Heart right ventricle (tissue), 16 donors: ENCODE measurements around the gene NLRP1. TPM values are rescaled to one million over a fixed set of nuclear protein-coding genes. Genes with fewer than 3 reads are reported as not detected.
A peak's percentile ranks its signal among the peaks of the same experiment; 100 is the strongest.

Experiments
- ATAC-seq, 8 donors: fragments of 200-7000 bp; cut with Tn5 transposase; one replicate each; pipeline ENCODE4 v1.9.1; 2020; ENCODE audit warnings: mild to moderate bottlenecking in 8 of 8, moderate library complexity in 8 of 8, moderate number of reproducible peaks in 1 of 8
- DNase-seq, 2 donors: peaks; one replicate each; pipeline ENCODE4 v3.0.0-alpha.2; 2020
- H3K27ac ChIP-seq, 10 donors: fragments of 200-600 bp; sonication (generic) in 2 of 10; one replicate each; pipeline versions ENCODE4 v1.5.0 to v1.8.0; 2020 to 2022; ENCODE audit warnings: mild to moderate bottlenecking in 3 of 10
- H3K27me3 ChIP-seq, 7 donors: fragments of 200-600 bp; one replicate each; pipeline ENCODE4 v1.8.0; 2021 to 2022; ENCODE audit warnings: mild to moderate bottlenecking in 2 of 7
- H3K36me3 ChIP-seq, 9 donors: fragments of 200-600 bp; sonication (generic) in 1 of 9; one replicate each; pipeline versions ENCODE4 v1.5.0 to v1.8.0; 2020 to 2022; ENCODE audit warnings: mild to moderate bottlenecking in 2 of 9
- H3K4me1 ChIP-seq, 9 donors: fragments of 200-600 bp; sonication (generic) in 1 of 9; one replicate each; pipeline versions ENCODE4 v1.5.0 to v1.8.0; 2020 to 2022; ENCODE audit warnings: mild to moderate bottlenecking in 4 of 9
- H3K4me3 ChIP-seq, 10 donors: fragments of 200-600 bp; sonication (generic) in 2 of 10; one replicate each; pipeline versions ENCODE4 v1.5.0 to v1.8.0; 2020 to 2022; ENCODE audit warnings: mild to moderate bottlenecking in 7 of 10, moderate library complexity in 2 of 10
- H3K9me3 ChIP-seq, 11 donors: fragments of 200-600 bp in 10 of 11; sonication (generic) in 2 of 11; one replicate each; pipeline versions ENCODE4 v1.5.0 to v1.8.0; 2013 to 2022; ENCODE audit warnings: mild to moderate bottlenecking in 2 of 11, control low read depth in 1 of 11, moderate library complexity in 1 of 11
- WGBS, 2 donors: extraction: QIAGEN DNeasy Blood & Tissue Kit; methylation state at CpG; one replicate each; pipeline ENCODE4 v1.1.7; 2013; ENCODE audit warnings: inconsistent platforms in 1 of 2; 5-methylcytosine and 5-hydroxymethylcytosine counted together
- intact Hi-C, 10 donors: fragments of 100-400 bp; cut with DNase I; formaldehyde crosslinking; loops; one replicate each; pipeline versions ENCODE4 v1.11.1 to v1.14.2; 2022
- polyA plus RNA-seq, 2 donors: library from polyadenylated mRNA; stranded (reverse); fragments of 200-250 nt; gene quantifications; one replicate each; pipeline ENCODE4 v1.2.3, GENCODE V29; 2013
- total RNA-seq, 10 donors: library from RNA; stranded (reverse); fragmentation: NEBNext Ultra II Directional in 3 of 10; extraction: Animal tissue kit (Norgen Biotek cat#: 25700) in 3 of 10; gene quantifications; one replicate each; pipeline versions ENCODE4 v1.2.1 to v1.2.4, GENCODE V29; 2021 to 2023
- TF ChIP-seq, protein P1 (sequence below), 9 donors: fragments of 200-600 bp; sonication (generic) in 2 of 9; IDR thresholded peaks; one replicate each; pipeline versions ENCODE4 v1.5.0 to v1.8.0; 2021 to 2022; ENCODE audit warnings: antibody characterized with exemption in 9 of 9, mild to moderate bottlenecking in 5 of 9, moderate library complexity in 1 of 9
- donor health status: Arrhythmogenic right ventricular cardiomyopathy.
- donor health status: ischemic (EF 13 %, LVEDD 7.1; RV severe dilation, severe dysfunction).
- donor health status: healthy with polysubstance abuse.
- donor health status: DM: no; HTN: yes; CAD: no.
- donor health status: DM: no; HTN: no; CAD: no.
- donor health status: ischemic (EF 25% LVEDD 6.9; RV normal size, moderate dysfunction).
- donor health status: ischemic (EF 25% LVEDD 5.7; RV mildly dilated, moderate dysfunction).
- donor health status: healthy.
- donor health status: DM: yes; HTN: yes; CAD: no.
- donor health status: Ischemic cardiomyopathy.
- donor health status: ischemic (EF 35%, LVEDD 5.7; RV mildly dilated, moderate dysfunction).
- donor health status: nonischemic (EF 11% LVEDD 7.7; RV severe dilation, severe dysfunction).
- donor health status: DM: yes; HTN: yes; CAD: no.
- donor health status: PGD.
- donor health status: ischemic (EF 29% LVEDD 5.4; RV normal size, mild dysfunction).
- donor health status: nonischemic (EF 23%, LVEDD 6.1; RV moderate dilation, normal function).

NLRP1 gene
- total and polyA plus RNA-seq, 12 donors: 4.9 to 34.3 (median 7.6) TPM

GRCh38 chr17:5539286-5539685 lies 45.0 kb downstream of the NLRP1 start:
- WGBS, 2 donors: 91 to 93% methylated on average over 8 of the region's 8 CpGs
- Histone ChIP-seq H3K27ac (no peak overlapping the region), H3K9me3 (no peaks in the 10 kb centered on the region), H3K36me3 (peaks cover 0 to 96% (median 8%) of the 10 kb centered on the region in 9 donors), H3K4me3 (no peak overlapping the region), H3K4me1 (no peaks in the 10 kb centered on the region), H3K27me3 (no peaks in the 10 kb centered on the region)
- intact Hi-C loops: no loop called here
- TF ChIP-seq, protein P1, sequence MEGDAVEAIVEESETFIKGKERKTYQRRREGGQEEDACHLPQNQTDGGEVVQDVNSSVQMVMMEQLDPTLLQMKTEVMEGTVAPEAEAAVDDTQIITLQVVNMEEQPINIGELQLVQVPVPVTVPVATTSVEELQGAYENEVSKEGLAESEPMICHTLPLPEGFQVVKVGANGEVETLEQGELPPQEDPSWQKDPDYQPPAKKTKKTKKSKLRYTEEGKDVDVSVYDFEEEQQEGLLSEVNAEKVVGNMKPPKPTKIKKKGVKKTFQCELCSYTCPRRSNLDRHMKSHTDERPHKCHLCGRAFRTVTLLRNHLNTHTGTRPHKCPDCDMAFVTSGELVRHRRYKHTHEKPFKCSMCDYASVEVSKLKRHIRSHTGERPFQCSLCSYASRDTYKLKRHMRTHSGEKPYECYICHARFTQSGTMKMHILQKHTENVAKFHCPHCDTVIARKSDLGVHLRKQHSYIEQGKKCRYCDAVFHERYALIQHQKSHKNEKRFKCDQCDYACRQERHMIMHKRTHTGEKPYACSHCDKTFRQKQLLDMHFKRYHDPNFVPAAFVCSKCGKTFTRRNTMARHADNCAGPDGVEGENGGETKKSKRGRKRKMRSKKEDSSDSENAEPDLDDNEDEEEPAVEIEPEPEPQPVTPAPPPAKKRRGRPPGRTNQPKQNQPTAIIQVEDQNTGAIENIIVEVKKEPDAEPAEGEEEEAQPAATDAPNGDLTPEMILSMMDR (IDR thresholded peaks at IDR 0.05): no peak
- ATAC-seq (no peak), DNase-seq (no peak)

DNA sequence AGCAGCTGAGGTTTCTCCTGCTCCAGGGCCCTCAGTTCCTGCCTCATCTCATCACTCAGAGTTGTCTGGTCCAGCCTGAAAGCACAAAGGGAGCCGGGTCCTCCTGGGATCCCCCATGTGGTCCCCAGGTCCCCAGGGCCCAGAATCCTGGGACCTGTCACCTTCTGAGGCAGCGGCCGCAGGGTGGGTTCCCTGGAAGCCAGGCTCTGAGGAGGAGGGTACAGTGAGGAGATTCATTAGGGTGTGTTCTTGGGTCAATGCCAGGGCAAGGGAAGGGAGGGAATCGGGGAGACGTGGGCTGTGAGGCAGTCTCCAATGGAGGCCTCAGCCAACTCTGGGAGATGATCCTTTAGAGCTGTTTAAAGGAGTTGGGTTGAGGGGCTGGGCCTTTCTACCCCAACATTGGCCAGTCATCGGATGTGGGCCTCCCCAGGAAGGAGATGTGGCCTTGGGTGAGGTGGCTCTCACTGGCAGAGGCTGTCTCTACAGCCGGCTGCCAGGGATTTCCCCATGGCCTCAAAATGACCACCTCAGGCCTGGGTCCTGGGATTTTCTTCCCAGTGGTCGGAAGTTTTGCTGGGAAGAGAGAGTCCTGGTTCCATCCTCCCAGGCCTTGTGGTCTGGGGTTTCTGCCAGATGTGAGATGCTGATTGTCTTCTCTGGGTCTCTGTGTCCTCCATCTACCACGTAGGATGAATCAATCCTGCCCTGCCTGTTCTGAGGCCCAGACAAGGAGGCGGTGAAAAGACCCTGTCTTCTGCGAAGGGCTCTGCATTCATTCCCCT lies 47.3 kb downstream of the NLRP1 start:
- 78% methylated on average over 11 of the region's 11 CpGs for WGBS, 2 donors
- no peaks in the 10 kb centered on the region for H3K27me3 ChIP-seq
- intact Hi-C loops: no loop called here
- peak overlapping the region in 2 of 10 donors; percentile 25 to 31 for H3K27ac ChIP-seq
- TF ChIP-seq, protein P1 (IDR thresholded peaks at IDR 0.05): no peak
- ATAC-seq: peak in 1 of 8 donors; percentile 13
- peaks cover 0 to 99% (median 8%) of the 10 kb centered on the region in 9 donors for H3K36me3 ChIP-seq
- no peaks in the 10 kb centered on the region for H3K4me1 ChIP-seq
- no peak overlapping the region for H3K4me3 ChIP-seq
- no peak for DNase-seq
- H3K9me3 ChIP-seq: no peaks in the 10 kb centered on the region

GRCh38 chr17:5535436-5535835 lies 48.9 kb downstream of the NLRP1 start:
- Histone ChIP-seq H3K4me3 (no peak overlapping the region), H3K27ac (no peak overlapping the region), H3K4me1 (no peaks in the 10 kb centered on the region), H3K36me3 (peaks cover 0 to 99% (median 8%) of the 10 kb centered on the region in 9 donors), H3K27me3 (no peaks in the 10 kb centered on the region), H3K9me3 (no peaks in the 10 kb centered on the region)
- intact Hi-C loops: no loop called here
- ATAC-seq (no peak), DNase-seq (no peak)
- 93 to 96% methylated on average over 2 of the region's 2 CpGs for WGBS, 2 donors
- TF ChIP-seq, protein P1 (IDR thresholded peaks at IDR 0.05): no peak

DNA sequence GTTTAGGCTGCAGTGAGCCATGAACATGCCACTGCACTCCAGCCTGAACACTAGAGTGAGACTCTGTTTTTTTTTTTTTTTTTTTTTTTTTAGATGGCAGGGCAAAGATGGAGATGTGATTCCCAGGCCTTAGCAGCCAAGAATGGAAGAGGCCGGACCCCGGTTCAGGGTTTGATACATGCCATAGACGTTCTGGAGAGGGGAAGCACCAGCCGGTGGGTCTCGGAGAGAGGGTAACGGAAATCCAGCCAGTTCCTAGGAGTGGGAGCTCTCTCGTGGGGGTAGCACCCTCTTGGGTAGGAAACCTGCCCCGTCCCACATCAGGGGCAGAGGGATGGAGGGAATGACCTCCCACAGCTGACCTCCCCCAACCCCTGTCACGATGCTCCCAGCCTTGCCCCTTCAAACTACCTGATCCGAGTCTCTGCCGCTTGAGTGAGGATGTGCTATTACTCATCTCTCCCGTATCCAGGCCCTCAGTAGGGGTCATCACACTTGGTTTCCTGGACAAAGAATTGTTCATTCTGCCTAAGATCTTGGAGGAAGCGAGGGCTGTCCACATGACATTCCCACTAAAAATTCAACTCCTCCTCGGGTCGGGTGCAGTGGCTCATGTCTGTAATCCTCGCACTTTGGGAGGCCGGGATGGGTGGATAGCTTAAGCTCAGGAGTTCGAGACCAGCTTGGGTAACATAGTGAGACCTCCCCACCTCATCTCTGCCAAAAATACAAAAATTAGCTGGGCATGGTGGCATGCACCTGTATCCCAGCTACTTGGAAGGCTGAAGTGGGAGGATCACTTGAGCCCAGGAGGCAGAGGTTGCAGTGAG lies 50.6 kb downstream of the NLRP1 start:
- no peak for ATAC-seq
- TF ChIP-seq, protein P1 (IDR thresholded peaks at IDR 0.05): no peak
- WGBS, 2 donors: 84 to 85% methylated on average over 18 of the region's 18 CpGs

More for the DNA sequence above, 50.6 kb downstream of the NLRP1 start:
- Histone ChIP-seq H3K9me3 (no peaks in the 10 kb centered on the region), H3K4me1 (no peaks in the 10 kb centered on the region), H3K27ac (no peak overlapping the region), H3K4me3 (no peak overlapping the region), H3K36me3 (peaks cover 0 to 99% (median 17%) of the 10 kb centered on the region in 9 donors), H3K27me3 (no peaks in the 10 kb centered on the region)
- DNase-seq: no peak
- intact Hi-C loops: no loop called here
